Astrocyte (in vitro differentiated cells and primary cell): ENCODE data around the gene HGS. TPM values are rescaled to one million over a fixed set of nuclear protein-coding genes. Genes with fewer than 3 reads are reported as not detected.

Experiments
- DNase-seq: peaks from one replicate; pipeline ENCODE4 v3.0.0-alpha.2; 2010; ENCODE audit warnings: low read depth
- FAIRE-seq: peaks from 2 replicates; lab custom pipeline; 2011; peaks lifted over from hg19 to GRCh38; lab: Jason Lieb, UNC
- H2AFZ ChIP-seq: 2 replicates; pipeline ENCODE4 v1.6.0; 2012; ENCODE audit warnings: low read depth, low read length, inconsistent platforms
- H3K27ac ChIP-seq: 2 replicates; pipeline ENCODE4 v1.5.1; 2011; ENCODE audit warnings: low read depth, low read length, inconsistent platforms
- H3K27me3 ChIP-seq: 2 replicates; pipeline ENCODE4 v1.6.0; 2011; ENCODE audit warnings: low read length, inconsistent platforms; ENCODE audit not compliant: insufficient read depth
- H3K36me3 ChIP-seq: 2 replicates; pipeline ENCODE4 v1.5.1; 2011; ENCODE audit warnings: low read length, inconsistent platforms; ENCODE audit not compliant: insufficient read depth
- H3K4me1 ChIP-seq: 2 replicates; pipeline ENCODE4 v1.5.1; 2011; ENCODE audit warnings: low read length, inconsistent platforms; ENCODE audit not compliant: insufficient read depth
- H3K4me2 ChIP-seq: 2 replicates; pipeline ENCODE4 v1.6.0; 2012; ENCODE audit warnings: low read length, inconsistent platforms
- H3K4me3 ChIP-seq: 2 replicates; pipeline ENCODE4 v1.5.1; 2011; ENCODE audit warnings: low read depth, mild to moderate bottlenecking, low read length, inconsistent platforms; ENCODE audit not compliant: insufficient read depth
- H3K79me2 ChIP-seq: 2 replicates; pipeline ENCODE4 v1.6.0; 2012; ENCODE audit warnings: mild to moderate bottlenecking, low read length, inconsistent platforms; ENCODE audit not compliant: insufficient read depth
- H3K9ac ChIP-seq: 2 replicates; pipeline ENCODE4 v1.6.0; 2012; ENCODE audit warnings: mild to moderate bottlenecking, low read length, inconsistent platforms
- H3K9me3 ChIP-seq: 2 replicates; pipeline ENCODE4 v1.5.1; 2012; ENCODE audit warnings: low read depth, mild to moderate bottlenecking, low read length, inconsistent platforms; ENCODE audit not compliant: insufficient read depth
- H4K20me1 ChIP-seq: 2 replicates; pipeline ENCODE4 v1.6.0; 2012; ENCODE audit warnings: low read length, inconsistent platforms; ENCODE audit not compliant: insufficient read depth
- H3K27ac Mint-ChIP-seq: one replicate; pipeline ENCODE4 v1.8.0; 2021; ENCODE audit warnings: mild to moderate bottlenecking, mixed read lengths; ENCODE audit not compliant: unreplicated experiment
- H3K27me3 Mint-ChIP-seq: one replicate; pipeline ENCODE4 v1.8.0; 2021; ENCODE audit warnings: low read depth, mixed read lengths; ENCODE audit not compliant: unreplicated experiment
- H3K36me3 Mint-ChIP-seq: one replicate; pipeline ENCODE4 v1.8.0; 2021; ENCODE audit warnings: low read depth, mixed read lengths; ENCODE audit not compliant: unreplicated experiment
- H3K4me1 Mint-ChIP-seq: one replicate; pipeline ENCODE4 v1.8.0; 2021; ENCODE audit warnings: low read depth, mixed read lengths; ENCODE audit not compliant: unreplicated experiment
- H3K4me3 Mint-ChIP-seq: one replicate; pipeline ENCODE4 v1.8.0; 2021; ENCODE audit warnings: mild to moderate bottlenecking, moderate library complexity, mixed read lengths; ENCODE audit not compliant: unreplicated experiment
- H3K9me3 Mint-ChIP-seq: one replicate; pipeline ENCODE4 v1.8.0; 2021; ENCODE audit warnings: mild to moderate bottlenecking, mixed read lengths; ENCODE audit not compliant: unreplicated experiment
- CTCF ChIP-seq: IDR thresholded peaks from 2 replicates; pipeline ENCODE4 v1.5.1; 2011; ENCODE audit warnings: low read depth, mild to moderate bottlenecking, inconsistent platforms, low read length, moderate library complexity; ENCODE audit not compliant: insufficient read depth
- EZH2 ChIP-seq: IDR thresholded peaks from 2 replicates; pipeline ENCODE4 v1.6.1; 2012; ENCODE audit warnings: mild to moderate bottlenecking, low read length, inconsistent platforms; ENCODE audit not compliant: insufficient read depth
- total RNA-seq: library from RNA; stranded (reverse); gene quantifications from 2 replicates; pipeline ENCODE4 v1.2.1, GENCODE V29; 2021

HGS gene
- total RNA-seq, 1 donor from 2014 or later = 122 TPM

DNA sequence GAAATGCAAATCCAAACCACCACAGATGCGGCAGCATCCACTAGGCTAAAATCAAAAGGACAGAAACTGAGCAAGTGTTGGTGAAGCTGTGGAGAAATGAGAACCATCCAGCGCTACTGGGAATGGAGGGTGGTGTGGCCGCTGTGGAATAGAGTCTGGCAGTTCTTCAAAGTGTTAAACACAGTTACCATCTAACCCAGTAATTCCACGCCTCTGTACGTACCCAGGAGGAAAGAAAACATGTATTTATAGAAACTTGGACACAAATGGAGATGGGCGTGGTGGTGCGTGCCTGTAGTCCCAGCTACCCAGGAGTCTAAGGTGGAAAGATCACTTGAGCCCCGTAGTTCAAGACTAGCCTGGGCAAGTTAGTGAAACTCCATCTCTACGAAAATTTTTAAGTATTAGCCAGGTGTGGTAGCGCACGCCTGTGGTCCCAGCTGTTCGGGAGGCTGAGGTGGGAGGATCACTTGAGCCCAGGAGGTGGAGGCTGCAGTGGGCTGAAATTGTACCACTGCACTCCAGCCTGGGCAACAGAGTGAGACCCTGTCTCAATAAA lies 39.9 kb downstream of the HGS start:
- DNase-seq (no peak), FAIRE-seq (no peak)
- no peaks in the 10 kb centered on the region for H3K9me3 ChIP-seq
- H4K20me1 ChIP-seq = no peaks in the 10 kb centered on the region
- H3K27ac ChIP-seq = no peak overlapping the region
- Mint-ChIP-seq H3K27ac (no peak overlapping the region), H3K4me3 (no peak overlapping the region), H3K27me3 (peaks cover 8% of the 10 kb centered on the region), H3K9me3 (no peaks in the 10 kb centered on the region), H3K36me3 (no peaks in the 10 kb centered on the region), H3K4me1 (no peaks in the 10 kb centered on the region)
- H3K4me1 ChIP-seq = no peaks in the 10 kb centered on the region
- H3K4me3 ChIP-seq = no peak overlapping the region
- H3K79me2 ChIP-seq = no peaks in the 10 kb centered on the region
- no peak overlapping the region for H2AFZ ChIP-seq
- no peaks in the 10 kb centered on the region for H3K27me3 ChIP-seq
- H3K4me2 ChIP-seq = no peak overlapping the region
- H3K9ac ChIP-seq = no peak overlapping the region
- no peak for TF ChIP-seq EZH2
- no peak for TF ChIP-seq CTCF
- no peaks in the 10 kb centered on the region for H3K36me3 ChIP-seq

GRCh38 chr17:81725439-81725838 lies 41.6 kb downstream of the HGS start:
- Histone ChIP-seq H3K4me3 (no peak overlapping the region), H3K4me1 (no peaks in the 10 kb centered on the region), H3K9me3 (no peaks in the 10 kb centered on the region), H3K27me3 (no peaks in the 10 kb centered on the region), H4K20me1 (no peaks in the 10 kb centered on the region), H3K9ac (no peak overlapping the region), H2AFZ (no peak overlapping the region), H3K27ac (no peak overlapping the region), H3K79me2 (no peaks in the 10 kb centered on the region), H3K4me2 (no peak overlapping the region), H3K36me3 (no peaks in the 10 kb centered on the region)
- FAIRE-seq (no peak), DNase-seq (no peak)
- TF ChIP-seq EZH2 = no peak
- TF ChIP-seq CTCF = no peak
- H3K27me3 Mint-ChIP-seq = peaks cover 8% of the 10 kb centered on the region
- no peaks in the 10 kb centered on the region for H3K9me3 Mint-ChIP-seq
- H3K36me3 Mint-ChIP-seq = no peaks in the 10 kb centered on the region
- H3K27ac Mint-ChIP-seq = no peak overlapping the region
- H3K4me3 Mint-ChIP-seq = no peak overlapping the region
- no peaks in the 10 kb centered on the region for H3K4me1 Mint-ChIP-seq

DNA sequence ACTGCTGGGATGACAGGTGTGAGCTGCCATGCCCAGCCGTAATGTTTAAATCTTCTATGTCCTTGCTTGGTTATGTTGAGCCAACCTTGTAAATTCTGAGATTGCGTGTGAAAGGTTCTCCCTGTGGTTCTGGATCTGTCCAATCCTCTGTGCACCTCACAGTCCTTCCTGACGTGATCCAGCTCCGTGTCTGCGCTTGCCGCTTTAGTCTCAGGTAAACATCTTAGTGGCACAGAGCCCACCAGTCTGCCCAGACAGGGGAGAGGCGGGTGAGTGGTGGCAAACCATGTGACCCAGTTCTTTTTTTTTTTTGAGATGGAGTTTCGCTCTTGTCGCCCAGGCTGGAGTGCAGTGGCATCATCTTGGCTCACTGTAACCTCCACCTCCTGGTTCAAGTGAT lies 42.2 kb downstream of the HGS start:
- Mint-ChIP-seq H3K9me3 (no peaks in the 10 kb centered on the region), H3K27me3 (peaks cover 8% of the 10 kb centered on the region), H3K36me3 (no peaks in the 10 kb centered on the region), H3K27ac (no peak overlapping the region), H3K4me3 (no peak overlapping the region), H3K4me1 (no peaks in the 10 kb centered on the region)
- no peak overlapping the region for H3K4me3 ChIP-seq
- H3K27me3 ChIP-seq = peaks cover 2% of the 10 kb centered on the region
- no peaks in the 10 kb centered on the region for H3K9me3 ChIP-seq
- no peak for DNase-seq
- FAIRE-seq = no peak
- H3K79me2 ChIP-seq = no peaks in the 10 kb centered on the region
- no peak overlapping the region for H3K9ac ChIP-seq
- H3K4me2 ChIP-seq = no peak overlapping the region
- TF ChIP-seq EZH2 (no peak), CTCF (no peak)
- no peaks in the 10 kb centered on the region for H3K36me3 ChIP-seq
- H4K20me1 ChIP-seq = no peaks in the 10 kb centered on the region
- H3K4me1 ChIP-seq = peaks cover 1% of the 10 kb centered on the region
- H2AFZ ChIP-seq = no peak overlapping the region
- H3K27ac ChIP-seq = no peak overlapping the region
